ENCODE results near the gene MAPK1.
"Not testable (repeated sequence)": the region's sequence is repeated elsewhere in the genome, so short reads cannot be mapped to it uniquely, and the experiment has no call there.

The MAPK1 gene

DNA sequence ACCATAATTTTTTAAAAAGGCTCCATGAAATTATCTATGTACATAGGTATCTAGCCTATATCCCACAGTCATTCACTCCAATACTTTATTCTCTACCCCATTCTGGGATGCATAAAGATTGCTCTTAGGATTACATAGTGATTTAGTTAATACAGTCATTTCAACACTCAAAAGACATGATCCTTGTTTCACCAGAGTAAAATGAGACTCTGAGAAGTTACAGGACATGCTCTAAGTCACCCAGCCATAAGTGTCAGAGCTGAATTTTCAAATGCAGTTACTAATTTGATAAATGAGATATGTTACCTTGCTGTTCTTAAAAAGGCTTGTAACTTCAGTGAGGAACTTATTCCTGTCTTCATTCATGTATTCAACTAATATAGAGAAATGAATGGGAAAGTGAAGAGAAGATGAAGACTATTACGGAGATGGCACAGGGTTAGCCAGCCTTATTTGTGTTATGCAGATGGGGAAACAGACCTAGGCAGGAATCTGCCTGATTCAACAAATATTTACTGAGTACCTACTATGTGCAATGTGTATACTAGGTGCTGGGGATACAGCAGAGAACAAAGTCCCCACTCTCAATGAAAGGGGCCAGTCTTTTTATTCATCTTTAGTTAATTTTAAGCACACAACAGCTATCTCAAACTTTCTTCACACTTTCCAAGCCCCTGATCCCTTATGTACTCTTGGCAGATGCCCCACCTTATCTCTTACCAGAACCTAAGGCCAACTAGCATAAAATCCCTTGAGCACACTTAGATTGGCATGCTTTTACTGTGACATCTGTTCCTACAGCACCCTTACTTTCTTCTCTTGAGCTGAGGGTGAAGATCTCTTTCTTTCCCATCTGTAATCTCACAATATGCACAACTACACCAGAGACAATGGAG lies 21.6 kb downstream of the MAPK1 start:
- no peak for DNase-seq (ENCODE audit: low read depth)

GRCh38 chr22:21842946-21843345 lies 24.5 kb downstream of the MAPK1 start:
- no peak for DNase-seq (ENCODE audit: low read depth)

DNA sequence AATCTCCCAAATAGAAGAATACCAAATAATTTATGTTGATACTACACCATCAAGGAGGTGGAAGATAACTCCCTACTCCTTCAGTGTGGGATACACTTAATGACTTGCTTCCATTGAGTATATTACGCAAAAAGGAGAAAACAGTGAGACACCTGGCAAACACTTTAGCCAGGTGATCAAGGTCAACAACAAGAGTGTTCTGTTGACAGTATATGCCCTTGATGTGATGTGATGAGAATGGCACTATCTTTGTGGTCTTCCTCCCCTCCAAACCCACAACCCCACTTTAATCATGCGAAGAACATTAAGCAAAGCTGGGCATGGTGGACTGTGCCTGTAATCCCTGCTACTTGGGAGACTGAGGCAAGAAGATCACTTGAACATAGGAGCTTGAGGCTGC lies 26.0 kb downstream of the MAPK1 start:
- no peak for DNase-seq (ENCODE audit: low read depth)

- no peak for DNase-seq (ENCODE audit: low read depth)
Observed at GRCh38 chr22:21840236-21840823, 27.1 kb downstream of the MAPK1 start.

- no peak for DNase-seq (ENCODE audit: low read depth)
Observed at GRCh38 chr22:21839765-21840140, 27.7 kb downstream of the MAPK1 start.

- DNase-seq (ENCODE audit: low read depth) = not testable (repeated sequence)
Observed at GRCh38 chr22:21839104-21839764, 28.2 kb downstream of the MAPK1 start.

DNA sequence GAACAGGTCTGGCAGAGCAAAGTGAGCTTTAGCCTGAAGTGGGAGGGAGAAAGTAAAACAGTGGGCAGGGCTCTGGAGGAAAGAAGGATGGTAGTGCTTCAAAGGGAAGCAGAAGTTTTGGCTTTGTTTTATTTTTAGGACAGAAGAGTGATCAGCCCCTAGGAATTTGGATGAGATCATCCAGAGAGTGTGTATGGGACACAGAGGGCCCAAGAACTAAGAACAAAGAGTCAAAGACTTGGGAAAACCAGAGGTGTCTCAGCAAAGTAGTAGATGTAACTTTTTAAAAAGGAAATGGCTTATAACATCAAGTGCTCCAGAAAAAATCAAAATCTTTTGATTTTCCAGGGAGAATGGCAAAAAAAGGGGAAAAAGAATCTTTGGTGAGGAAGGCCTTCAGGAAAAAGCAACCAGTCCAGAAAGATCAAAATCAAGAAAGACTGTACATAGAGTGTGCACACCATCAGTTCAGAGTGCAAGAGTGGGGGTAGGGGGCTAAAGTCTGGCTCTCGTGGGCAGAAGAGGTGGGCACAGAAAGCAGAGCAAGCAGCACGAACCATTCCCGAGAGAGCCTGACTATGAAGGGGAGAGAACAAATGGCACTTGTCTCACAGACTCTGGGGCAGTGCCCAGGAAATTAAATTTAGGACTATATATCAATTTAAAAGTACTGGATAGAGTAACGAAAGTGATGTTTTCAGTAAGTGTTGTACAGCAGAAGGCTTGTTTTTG lies 30.0 kb downstream of the MAPK1 start:
- no peak for DNase-seq (ENCODE audit: low read depth)

- DNase-seq (ENCODE audit: low read depth) = not testable (repeated sequence)
Observed at GRCh38 chr22:21836486-21836885, 31.0 kb downstream of the MAPK1 start.

DNA sequence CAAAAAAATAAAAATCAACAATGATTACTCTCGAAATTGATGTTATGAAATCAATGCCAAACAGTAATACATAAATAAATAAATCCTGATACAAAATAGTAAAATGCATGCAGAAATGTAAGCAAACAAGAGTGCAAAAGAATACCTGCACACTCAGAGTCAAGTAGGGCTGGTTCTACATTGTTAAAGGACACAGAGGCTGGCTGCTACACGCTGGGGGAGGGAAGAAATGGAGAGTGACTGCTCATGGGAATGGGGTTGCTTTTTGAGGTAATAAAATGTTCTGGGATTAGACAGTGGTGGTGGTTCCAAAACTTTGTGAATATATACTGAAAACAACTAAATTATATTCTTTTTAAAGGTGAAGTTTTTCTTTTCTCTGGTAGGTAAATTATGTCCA lies 32.1 kb downstream of the MAPK1 start:
- no peak for DNase-seq (ENCODE audit: low read depth)

DNA sequence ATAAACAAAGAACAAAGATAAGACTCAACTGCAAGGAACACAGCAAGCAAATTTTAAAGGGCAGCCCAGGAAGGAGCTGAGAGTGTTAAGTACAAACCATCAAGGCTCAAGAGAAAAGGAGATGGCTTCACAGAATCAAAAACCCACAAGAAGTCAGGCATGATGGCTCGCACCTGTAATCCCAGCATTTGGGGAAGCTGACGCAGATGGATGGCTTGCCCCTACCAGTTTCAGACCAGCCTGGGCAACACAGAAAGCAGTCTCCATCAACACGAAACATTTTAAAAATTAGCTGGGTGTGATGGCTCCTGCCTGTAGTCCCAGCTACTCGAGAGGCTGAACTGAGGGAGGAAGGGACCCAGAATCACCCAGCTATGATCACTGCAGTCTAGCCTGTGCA lies 32.6 kb downstream of the MAPK1 start:
- DNase-seq (ENCODE audit: low read depth) = no peak

- DNase-seq (ENCODE audit: low read depth) = no peak
Observed at GRCh38 chr22:21832291-21833290, 34.9 kb downstream of the MAPK1 start.

DNA sequence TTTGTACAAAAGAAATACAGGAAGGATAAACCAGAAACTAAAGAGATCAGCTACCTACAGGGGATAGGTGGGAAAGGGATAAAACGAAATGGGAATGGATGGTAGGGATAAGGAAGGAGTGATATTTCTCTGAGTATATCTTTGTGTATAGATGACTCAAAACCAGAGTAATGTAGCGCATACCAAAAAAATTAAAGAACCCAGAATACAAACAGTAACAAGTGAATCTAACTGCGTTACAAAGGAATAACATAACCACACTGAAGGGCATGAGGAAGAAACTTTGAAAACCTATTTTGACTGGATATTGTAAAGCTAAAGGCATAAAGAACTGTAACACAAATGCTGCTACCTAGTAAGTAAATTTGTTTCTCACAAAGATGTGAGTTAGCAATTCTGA lies 37.9 kb downstream of the MAPK1 start:
- no peak for DNase-seq (ENCODE audit: low read depth)

DNA sequence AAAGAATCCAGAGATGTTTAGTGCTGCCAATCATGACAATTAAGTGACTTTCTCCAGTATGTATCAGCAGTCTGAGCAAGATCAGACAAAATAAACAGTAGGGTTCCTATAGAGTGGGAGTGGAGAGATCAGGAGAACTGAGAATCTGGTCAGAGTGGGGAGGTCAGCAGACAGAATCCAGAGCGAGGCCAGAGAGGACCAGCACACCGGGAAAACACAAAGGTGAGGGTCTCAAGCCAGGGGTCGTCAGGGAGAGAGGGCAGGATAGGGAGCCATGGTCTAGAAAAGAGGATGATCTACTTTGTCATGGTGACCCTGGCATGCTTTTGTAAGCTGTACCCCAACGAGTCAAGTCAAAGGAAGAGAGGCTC lies 39.2 kb downstream of the MAPK1 start:
- DNase-seq (ENCODE audit: low read depth) = no peak

GRCh38 chr22:21827628-21828267 lies 39.7 kb downstream of the MAPK1 start:
- DNase-seq (ENCODE audit: low read depth) = no peak

GRCh38 chr22:21826204-21826603 lies 41.2 kb downstream of the MAPK1 start:
- DNase-seq (ENCODE audit: low read depth) = no peak

- not testable (repeated sequence) for DNase-seq (ENCODE audit: low read depth)
Observed at GRCh38 chr22:21824962-21825361, 42.5 kb downstream of the MAPK1 start.

GRCh38 chr22:21824445-21824912 lies 43.0 kb downstream of the MAPK1 start:
- DNase-seq (ENCODE audit: low read depth) = no peak

GRCh38 chr22:21823740-21824444 lies 43.6 kb downstream of the MAPK1 start:
- no peak for DNase-seq (ENCODE audit: low read depth)

DNA sequence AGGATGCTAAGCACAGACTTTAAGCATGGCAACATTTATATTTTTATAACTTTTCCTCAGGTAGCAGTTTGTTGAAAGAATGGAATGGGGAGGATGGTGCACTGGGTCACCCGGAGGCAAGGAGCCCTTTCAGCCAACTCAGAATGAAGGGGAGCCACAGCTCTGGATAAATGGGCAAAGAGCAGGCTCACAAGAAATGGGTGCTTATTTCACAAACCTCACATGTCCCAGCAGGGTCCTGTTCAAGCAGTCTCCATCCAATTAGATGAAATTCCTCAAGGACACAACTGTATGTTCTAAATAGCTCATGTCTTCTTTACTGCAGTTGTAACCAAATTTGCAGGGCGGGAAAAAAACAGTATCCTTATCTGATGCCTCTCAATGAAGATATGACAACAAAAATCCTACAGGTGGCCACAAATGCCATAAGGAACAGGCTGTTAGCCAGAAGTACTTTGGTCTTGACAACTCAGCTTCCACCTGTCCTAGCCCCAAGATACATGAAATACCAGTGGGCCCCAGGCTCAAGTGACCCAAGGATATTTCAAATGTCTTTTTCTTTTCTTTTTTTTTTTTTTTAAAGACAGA lies 48.2 kb downstream of the MAPK1 start:
- no peak for DNase-seq (ENCODE audit: low read depth)

All from activated T-cell treated with anti-CD3 and anti-CD28 coated beads for 48 hours (primary cell).